GM12864 (cell line): ENCODE data around the gene ASPSCR1.
A peak's percentile ranks its signal among the peaks of the same experiment; 100 is the strongest.

Experiments
- DNase-seq: peaks from one replicate; pipeline ENCODE4 v3.0.0-alpha.2; 2011; ENCODE audit warnings: low read depth
- H3K4me3 ChIP-seq: 2 replicates; pipeline ENCODE4 v1.5.1; 2011; ENCODE audit warnings: mild to moderate bottlenecking, low read depth, low read length, control low read depth
- CTCF ChIP-seq: IDR thresholded peaks from 2 replicates; pipeline ENCODE4 v1.5.1; 2011; ENCODE audit warnings: low read depth, mild to moderate bottlenecking, moderate library complexity, low read length, control low read depth, inconsistent platforms; ENCODE audit errors: missing control alignments

Gene ASPSCR1

GRCh38 chr17:82016875-82017459 is 39.5 kb downstream of the ASPSCR1 start:
- H3K4me3 ChIP-seq, result no peak overlapping the region
- no peak for DNase-seq
- no peak for TF ChIP-seq CTCF

- no peak for DNase-seq
- H3K4me3 ChIP-seq, result no peak overlapping the region
- TF ChIP-seq CTCF, result no peak
Observed at GRCh38 chr17:82017612-82018151, 40.3 kb downstream of the ASPSCR1 start.

- TF ChIP-seq CTCF, result no peak
- DNase-seq, result no peak
- H3K4me3 ChIP-seq, result no peak overlapping the region
Observed at GRCh38 chr17:82018152-82018988, 40.9 kb downstream of the ASPSCR1 start.

GRCh38 chr17:82018989-82019689 is 41.7 kb downstream of the ASPSCR1 start:
- no peak for TF ChIP-seq CTCF
- H3K4me3 ChIP-seq, result no peak overlapping the region
- no peak for DNase-seq

GRCh38 chr17:82019690-82020571 is 42.5 kb downstream of the ASPSCR1 start:
- DNase-seq, result no peak
- peak; percentile 89 for TF ChIP-seq CTCF
- no peak overlapping the region for H3K4me3 ChIP-seq

- H3K4me3 ChIP-seq, result no peak overlapping the region; the same call in 1 of the 2 replicates
Observed at GRCh38 chr17:82020572-82021106, 43.2 kb downstream of the ASPSCR1 start.

More at GRCh38 chr17:82020572-82021106, 43.2 kb downstream of the ASPSCR1 start:
- no peak for DNase-seq
- TF ChIP-seq CTCF, result no peak
